GM12878 (cell line): ENCODE measurements around the gene BANP. TPM values are rescaled to one million over a fixed set of nuclear protein-coding genes. Genes with fewer than 3 reads are reported as not detected.

Experiments
- ATAC-seq: fragments of 200-7000 bp; cut with Tn5 transposase; 3 replicates; pipeline ENCODE4 v1.9.1; 2020; ENCODE audit warnings: mild to moderate bottlenecking, moderate library complexity
- BruUV-seq: library from RNA; stranded (reverse); fragments of 400-500 nt; replicated peaks from 2 replicates; lab custom pipeline; 2021; lab: Mats Ljungman, UMichigan
- CTCF ChIA-PET: fragments of 300-600 bp; sonication (Branson Sonifier 250); formaldehyde crosslinking; extraction: SDS; loops from one replicate; lab custom pipeline; 2021; ENCODE audit warnings: inconsistent platforms; lab: Yijun Ruan, JAX
- POLR2A ChIA-PET: fragments of 350-600 bp; formaldehyde crosslinking; extraction: SDS; loops from one replicate; lab custom pipeline; 2021; ENCODE audit warnings: inconsistent platforms; lab: Charles Lee
- RAD21 ChIA-PET: fragments of 300-600 bp; sonication (Branson Sonifier 250); formaldehyde crosslinking; loops from one replicate; lab custom pipeline; 2023; ENCODE audit warnings: antibody characterized with exemption; ENCODE audit not compliant: unreplicated experiment; lab: Charles Lee
- SMC1A ChIA-PET: fragments of 300-600 bp; sonication (Branson Sonifier 250); formaldehyde crosslinking; loops from one replicate; lab custom pipeline; 2023; ENCODE audit not compliant: unreplicated experiment, uncharacterized antibody; lab: Charles Lee
- DNase-seq: peaks from one replicate; pipeline ENCODE4 v3.0.0-alpha.2; 2011; ENCODE audit warnings: low read depth, low spot score
- FAIRE-seq: peaks from 3 replicates; lab custom pipeline; 2011; peaks lifted over from hg19 to GRCh38; lab: Jason Lieb, UNC
- H2AFZ ChIP-seq: 2 replicates; pipeline ENCODE4 v1.6.0; 2011; ENCODE audit warnings: low read depth, low read length, control low read depth; ENCODE audit not compliant: control insufficient read depth
- H3K27ac ChIP-seq: 2 replicates; pipeline ENCODE4 v1.5.1; 2011; ENCODE audit warnings: control low read depth; ENCODE audit not compliant: control insufficient read depth, insufficient read depth
- H3K27me3 ChIP-seq, 2 experiments: replicated peaks in 1 of 2; 2 replicates each; pipeline versions ENCODE4 v1.6.0 to v1.6.1; 2011; ENCODE audit warnings: low read length in 1 of 2; ENCODE audit not compliant: control insufficient read depth in 2 of 2, insufficient read depth in 2 of 2
- H3K36me3 ChIP-seq, 2 experiments: 2 replicates each; pipeline ENCODE4 v1.5.1; 2011; ENCODE audit warnings: low read length in 1 of 2; ENCODE audit not compliant: control insufficient read depth in 2 of 2, insufficient read depth in 2 of 2
- H3K4me1 ChIP-seq: 2 replicates; pipeline ENCODE4 v1.6.1; 2011; ENCODE audit warnings: mild to moderate bottlenecking, low read length, moderate library complexity, mixed read lengths; ENCODE audit not compliant: control insufficient read depth, insufficient read depth
- H3K4me2 ChIP-seq: 2 replicates; pipeline ENCODE4 v1.6.0; 2011; ENCODE audit warnings: control low read depth; ENCODE audit not compliant: control insufficient read depth, insufficient read depth
- H3K4me3 ChIP-seq: fragments of 200-600 bp; sonication (generic); 2 replicates; pipeline ENCODE4 v1.5.1; 2016
- H3K79me2 ChIP-seq: 2 replicates; pipeline ENCODE4 v1.6.0; 2011; ENCODE audit warnings: low read length; ENCODE audit not compliant: control insufficient read depth, insufficient read depth
- H3K9ac ChIP-seq: 2 replicates; pipeline ENCODE4 v1.8.0; 2011; ENCODE audit warnings: low read length, control low read depth, mixed read lengths; ENCODE audit not compliant: control insufficient read depth, insufficient read depth
- H3K9me3 ChIP-seq: replicated peaks from 3 replicates; pipeline ENCODE4 v1.5.1; 2011; ENCODE audit warnings: mild to moderate bottlenecking, low read length; ENCODE audit not compliant: control insufficient read depth, insufficient read depth
- H4K20me1 ChIP-seq: 2 replicates; pipeline ENCODE4 v1.6.0; 2011; ENCODE audit not compliant: control insufficient read depth, insufficient read depth
- ASH2L ChIP-seq: fragments of 300-600, 200-600 bp; sonication (generic); IDR thresholded peaks from 2 replicates; pipeline ENCODE4 v1.6.1; 2017; ENCODE audit warnings: low read depth, mild to moderate bottlenecking, borderline replicate concordance
- CTCF ChIP-seq, 3 experiments: IDR thresholded peaks in 2 of 3; conservative IDR thresholded peaks in 1 of 3; 2 replicates each; pipeline ENCODE4 v1.5.1; 2011; ENCODE audit warnings: low read depth in 3 of 3, low read length in 3 of 3, mild to moderate bottlenecking in 3 of 3, control low read depth in 2 of 3, moderate library complexity in 2 of 3, inconsistent platforms in 1 of 3, mixed read lengths in 1 of 3; ENCODE audit not compliant: control insufficient read depth in 2 of 3, insufficient read depth in 1 of 3; ENCODE audit errors: extremely low read depth in 1 of 3
- E2F4 ChIP-seq: IDR thresholded peaks from 2 replicates; pipeline ENCODE4 v1.6.1; 2012; ENCODE audit warnings: low read depth, low read length, improper control_type of control experiment
- ETV6 ChIP-seq, 2 experiments: fragments of 450-650 bp in 1 of 2; IDR thresholded peaks in 1 of 2; conservative IDR thresholded peaks in 1 of 2; 2 replicates each; pipeline ENCODE4 v1.6.1; 2014; ENCODE audit warnings: antibody characterized with exemption in 1 of 2, borderline replicate concordance in 1 of 2, low read depth in 1 of 2, mild to moderate bottlenecking in 1 of 2, moderate library complexity in 1 of 2
- HCFC1 ChIP-seq: fragments of 150-350 bp; IDR thresholded peaks from 2 replicates; pipeline ENCODE4 v1.6.1; 2014; ENCODE audit warnings: low read length
- KAT2A ChIP-seq: conservative IDR thresholded peaks from 2 replicates; pipeline ENCODE4 v1.6.1; 2011; ENCODE audit warnings: low read depth, low read length; ENCODE audit not compliant: control insufficient read depth
- MXI1 ChIP-seq: fragments of 150-350 bp; IDR thresholded peaks from 2 replicates; pipeline ENCODE4 v1.6.1; 2011; ENCODE audit warnings: low read depth, mild to moderate bottlenecking, inconsistent platforms, low read length, improper control_type of control experiment
- NFIC ChIP-seq: IDR thresholded peaks from 2 replicates; pipeline ENCODE4 v1.6.1; 2012; ENCODE audit warnings: low read depth, mild to moderate bottlenecking, inconsistent platforms, low read length, moderate library complexity
- PML ChIP-seq: IDR thresholded peaks from 2 replicates; pipeline ENCODE4 v1.6.1; 2012; ENCODE audit warnings: low read length, inconsistent platforms
- POLR2A ChIP-seq: IDR thresholded peaks from 2 replicates; pipeline ENCODE4 v1.6.1; 2011; ENCODE audit warnings: low read depth, mild to moderate bottlenecking, low read length
- STAT3 ChIP-seq: IDR thresholded peaks from 2 replicates; pipeline ENCODE4 v1.6.1; 2011; ENCODE audit warnings: low read depth, low read length, improper control_type of control experiment
- WGBS: methylation state at CpG from one replicate; pipeline ENCODE4 v1.1.6; 2016; ENCODE audit warnings: low lambda C conversion rate; ENCODE audit not compliant: insufficient replicate concordance, insufficient coverage; ENCODE audit errors: missing lambda C conversion rate; 5-methylcytosine and 5-hydroxymethylcytosine counted together
- in situ Hi-C: fragments of 300-500 bp; cut with MboI; formaldehyde crosslinking; loops from 9 replicates; pipeline ENCODE4 v1.14.3; 2018; ENCODE audit warnings: mixed read lengths
- intact Hi-C: fragments of 100-400 bp; cut with micrococcal nuclease; formaldehyde crosslinking; loops from one replicate; pipeline ENCODE4 v1.14.2; 2022; ENCODE audit not compliant: unreplicated experiment
- polyA plus RNA-seq, 11 experiments: library from polyadenylated mRNA; depleted of rRNA in 4 of 11; unstranded in 6 of 11; stranded (reverse) in 5 of 11; fragments of >200 nt; fragmentation: Nextera tagmentation in 4 of 11; fragmentation: Illumina TruSeq in 1 of 11; extraction: Ambion mirVana in 4 of 11; extraction: Trizol in 1 of 11; gene quantifications; 1 replicate in 1 of 11; 2 replicates in 10 of 11; pipeline versions ENCODE4 v1.2.1 to v1.2.3, GENCODE V29; 2011 to 2016; ENCODE audit warnings: inconsistent platforms in 2 of 11, missing spikeins in 2 of 11, low read depth in 1 of 11
- total RNA-seq, 4 experiments: library from RNA; depleted of rRNA in 3 of 4; stranded (reverse); fragments of >200 nt in 3 of 4; fragmentation: Illumina TruSeq in 1 of 4; extraction: Trizol in 1 of 4; gene quantifications; 2 replicates each; pipeline versions ENCODE4 v1.2.1 to v1.2.3, GENCODE V29; 2013 to 2021

Gene BANP
- total and polyA plus RNA-seq, 10 of the 15 experiments (the other 5 are each of a cell fraction or from before 2014, with no cell fraction given) = 3.9 to 21.9 (median 12.2) TPM

GRCh38 chr16:87958632-87959031 is 7.4 kb downstream of the BANP start:
- Histone ChIP-seq H3K79me2 (peaks cover 67% of the 10 kb centered on the region), H3K4me2 (no peak overlapping the region), H3K36me3 (peaks cover 0 to 12% of the 10 kb centered on the region in 2 experiments; a peak in 3 of 4 replicates), H3K27ac (no peak overlapping the region), H3K4me3 (no peak overlapping the region), H3K4me1 (peaks cover 25% of the 10 kb centered on the region), H3K9ac (no peak overlapping the region), H3K27me3 (no peaks in the 10 kb centered on the region), H3K9me3 (no peaks in the 10 kb centered on the region), H4K20me1 (no peaks in the 10 kb centered on the region; the same call in 1 of the 2 replicates), H2AFZ (no peak overlapping the region)
- ChIA-PET POLR2A (no interaction called here), SMC1A (no interaction called here), CTCF (no interaction called here), RAD21 (no interaction called here)
- WGBS = 100% methylated on average over 9 of the region's 9 CpGs
- BruUV-seq = no TSS peak
- TF ChIP-seq HCFC1 = no peak
- TF ChIP-seq STAT3 = no peak
- TF ChIP-seq E2F4 = no peak
- no peak for TF ChIP-seq CTCF (IDR thresholded peaks at IDR 0.05 in 2 of 3, conservative IDR thresholded peaks at IDR 0.05 in 1 of 3; ENCODE audit: control insufficient read depth in 2 of 3, extremely low read depth in 1 of 3, insufficient read depth in 1 of 3, low read depth in 3 of 3, low read length in 3 of 3)
- no peak for TF ChIP-seq MXI1
- TF ChIP-seq NFIC = no peak
- no peak for TF ChIP-seq PML
- no peak for TF ChIP-seq POLR2A
- TF ChIP-seq KAT2A = no peak
- no peak for TF ChIP-seq ASH2L
- TF ChIP-seq ETV6 (conservative IDR thresholded peaks at IDR 0.05 in 1 of 2, IDR thresholded peaks at IDR 0.05 in 1 of 2; ENCODE audit: borderline replicate concordance in 1 of 2, low read depth in 1 of 2) = no peak
- in situ Hi-C loops (loop anchor here (25.0 kb wide), 1 partner anchor 479 kb away; no protein-coding TSS in a partner anchor), intact Hi-C loops (loop anchor here (5.0 to 10.0 kb wide), 2 partner anchors 86 to 479 kb away; no protein-coding TSS in a partner anchor)
- DNase-seq (no peak), FAIRE-seq (no peak), ATAC-seq (no peak)
